GM21786 (cell line): ENCODE measurements around the gene DGAT2.
A peak's percentile ranks its signal among the peaks of the same experiment; 100 is the strongest.

Source experiments
- ATAC-seq: cut with Tn5 transposase; IDR thresholded peaks from one replicate; pipeline ENCODE4 v1.9.1; 2021; ENCODE audit not compliant: unreplicated experiment

Gene DGAT2

DNA sequence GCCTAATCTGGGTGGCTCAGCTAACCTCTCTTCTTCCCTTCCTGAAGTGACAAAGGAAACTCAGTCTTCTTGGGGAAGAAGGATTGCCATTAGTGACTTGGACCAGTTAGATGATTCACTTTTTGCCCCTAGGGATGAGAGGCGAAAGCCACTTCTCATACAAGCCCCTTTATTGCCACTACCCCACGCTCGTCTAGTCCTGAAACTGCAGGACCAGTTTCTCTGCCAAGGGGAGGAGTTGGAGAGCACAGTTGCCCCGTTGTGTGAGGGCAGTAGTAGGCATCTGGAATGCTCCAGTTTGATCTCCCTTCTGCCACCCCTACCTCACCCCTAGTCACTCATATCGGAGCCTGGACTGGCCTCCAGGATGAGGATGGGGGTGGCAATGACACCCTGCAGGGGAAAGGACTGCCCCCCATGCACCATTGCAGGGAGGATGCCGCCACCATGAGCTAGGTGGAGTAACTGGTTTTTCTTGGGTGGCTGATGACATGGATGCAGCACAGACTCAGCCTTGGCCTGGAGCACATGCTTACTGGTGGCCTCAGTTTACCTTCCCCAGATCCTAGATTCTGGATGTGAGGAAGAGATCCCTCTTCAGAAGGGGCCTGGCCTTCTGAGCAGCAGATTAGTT, 32.3 kb downstream of the DGAT2 start:
- ATAC-seq = no peak

DNA sequence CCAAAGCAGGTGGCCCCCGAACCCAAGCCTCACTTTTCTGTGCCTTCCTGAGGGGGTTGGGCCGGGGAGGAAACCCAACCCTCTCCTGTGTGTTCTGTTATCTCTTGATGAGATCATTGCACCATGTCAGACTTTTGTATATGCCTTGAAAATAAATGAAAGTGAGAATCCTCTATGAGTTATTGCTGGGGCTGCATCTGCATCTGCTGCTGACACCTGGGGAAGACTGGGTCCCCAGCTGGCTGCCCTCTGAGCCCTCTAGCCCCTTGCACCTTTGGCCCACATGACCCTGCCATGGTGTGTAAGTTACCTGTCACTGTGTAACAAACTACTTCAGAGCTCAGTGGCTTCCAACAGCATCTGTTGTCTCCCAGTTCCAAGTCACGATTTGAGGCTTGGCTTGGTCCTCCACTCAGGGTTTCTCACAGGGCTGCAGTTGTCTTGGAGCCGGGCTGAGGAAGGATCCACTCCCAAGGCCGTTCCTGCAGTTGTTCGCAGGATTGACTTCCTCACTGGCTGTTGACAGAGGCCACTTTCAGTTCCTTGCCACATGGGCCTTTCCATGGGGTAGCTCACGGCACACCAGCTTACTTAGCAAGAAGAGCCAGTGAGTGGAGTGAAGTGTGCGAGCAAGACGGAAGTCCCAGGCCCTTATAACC, 32.9 kb downstream of the DGAT2 start:
- ATAC-seq = no peak

DNA sequence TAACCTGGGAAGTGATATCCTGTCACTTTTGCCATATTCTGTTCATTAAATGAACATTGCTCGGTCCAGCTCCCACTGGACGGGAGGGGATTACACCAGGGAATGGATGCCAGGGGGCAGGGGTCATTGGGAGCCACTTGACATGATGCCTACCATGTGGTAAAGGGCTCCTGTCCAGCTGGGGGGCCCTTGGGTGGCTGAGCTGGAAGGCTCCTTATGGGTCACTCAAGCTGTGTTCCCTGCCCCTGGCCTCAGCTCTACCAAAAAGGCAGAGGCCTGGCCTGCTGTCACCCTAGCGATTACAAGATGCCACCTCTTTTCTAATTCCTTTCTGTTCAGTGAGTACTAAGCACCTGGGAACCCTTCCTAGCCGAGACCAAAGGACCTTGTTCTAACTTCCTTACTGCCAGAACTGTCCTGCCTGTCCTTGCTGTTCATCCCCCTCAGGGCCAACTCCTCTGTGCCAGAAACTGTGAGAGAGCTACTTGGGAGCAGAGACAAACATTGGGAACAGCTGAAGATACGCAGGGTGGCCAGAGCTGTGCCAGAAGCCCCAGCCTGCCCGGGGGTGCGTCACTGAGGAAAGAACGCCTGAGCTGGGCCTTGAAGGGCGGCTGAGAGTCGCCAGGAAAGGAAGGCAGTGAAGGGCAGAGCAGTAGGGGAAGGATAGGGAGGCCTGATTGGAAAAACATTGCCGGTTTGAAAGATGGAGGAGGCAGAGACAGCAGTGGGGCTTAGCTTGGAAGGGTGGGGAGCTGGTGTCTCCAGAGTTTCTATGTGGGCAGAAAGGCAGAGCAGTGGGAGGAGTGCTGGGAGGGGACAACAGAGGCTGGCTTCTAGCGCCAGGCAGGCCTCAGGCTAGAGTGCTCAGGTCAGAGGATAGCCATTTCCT, 33.7 kb downstream of the DGAT2 start:
- no peak for ATAC-seq

DNA sequence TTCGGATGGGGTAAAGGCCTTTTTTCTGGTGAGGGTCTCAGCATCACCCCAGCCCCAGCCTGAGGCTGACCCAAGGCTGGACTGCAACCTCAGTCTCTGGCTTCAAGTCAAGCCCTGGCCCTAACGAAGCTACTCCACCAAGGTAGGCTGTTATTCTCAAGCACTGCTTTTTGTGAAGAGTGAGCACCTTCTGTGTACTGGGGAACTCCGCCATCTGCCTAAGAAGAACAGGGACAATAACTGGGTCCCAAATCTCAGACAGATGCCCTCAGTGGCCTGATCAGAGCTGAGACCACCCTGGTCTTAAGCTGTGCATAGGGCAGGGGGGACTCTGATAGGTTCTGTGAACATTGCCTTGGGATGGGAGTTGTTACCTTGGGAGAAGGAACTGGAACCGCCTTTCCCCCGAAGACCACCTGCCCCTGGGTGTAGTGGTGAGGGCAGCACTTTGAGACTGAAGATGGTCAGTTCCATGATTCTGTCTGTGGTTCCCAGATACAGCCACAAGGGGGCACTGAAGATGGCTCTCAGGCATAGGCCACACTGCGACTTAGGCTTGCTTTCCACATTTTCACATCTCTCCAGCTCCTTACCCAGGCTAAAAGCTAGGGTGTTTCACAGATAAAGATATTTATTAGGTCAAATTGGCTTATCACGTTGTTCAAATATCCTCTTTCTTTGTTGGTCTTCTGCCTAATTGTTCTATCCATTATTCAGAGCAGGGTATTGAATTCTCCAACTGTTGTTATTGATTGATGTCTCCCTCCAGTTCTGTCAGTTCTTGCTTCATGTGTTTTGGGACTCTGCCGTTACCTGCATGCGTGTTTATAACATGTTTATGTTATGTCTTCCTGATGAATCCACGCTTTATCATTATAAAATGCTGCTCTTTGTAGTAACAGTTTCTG, 34.6 kb downstream of the DGAT2 start:
- ATAC-seq = peak; percentile 77

DNA sequence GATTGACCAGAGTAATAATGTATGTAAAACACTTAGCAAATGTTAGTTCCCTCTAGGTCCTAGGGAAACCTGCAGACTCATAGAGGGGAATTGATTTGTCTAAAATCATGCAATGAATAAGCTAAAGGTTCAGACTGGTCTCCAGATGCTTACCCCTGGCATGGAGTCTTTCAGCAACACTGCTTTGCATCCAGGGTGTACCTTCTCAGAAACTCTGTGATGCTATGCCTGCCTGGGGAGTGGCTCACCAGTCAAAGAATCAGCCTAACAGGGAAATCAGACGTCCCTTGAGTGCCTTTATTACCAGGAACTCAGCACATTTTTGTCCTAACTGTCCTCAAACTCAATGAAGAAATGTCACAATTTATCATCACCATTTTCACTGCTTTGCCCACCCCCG, 40.5 kb downstream of the DGAT2 start:
- ATAC-seq = no peak

DNA sequence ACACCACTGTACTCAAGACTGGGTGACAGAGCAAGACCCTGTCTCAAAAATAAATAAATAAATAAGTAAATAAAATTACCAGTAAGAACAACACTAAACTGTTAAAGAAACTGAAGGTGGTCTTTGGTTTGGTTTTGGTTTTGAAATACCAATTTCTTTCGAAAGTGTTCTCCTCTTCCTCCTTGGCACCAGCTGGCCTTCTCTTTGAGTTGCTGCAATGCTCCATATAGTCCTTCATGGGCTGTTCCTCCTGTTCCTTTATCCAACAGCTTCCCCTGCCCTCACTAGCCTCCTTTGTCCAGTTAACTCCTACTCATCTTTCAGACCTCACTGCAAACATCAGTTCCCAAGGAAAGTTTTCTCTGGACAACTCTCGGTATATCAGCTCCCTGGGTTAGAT, 41.4 kb downstream of the DGAT2 start:
- no peak for ATAC-seq

DNA sequence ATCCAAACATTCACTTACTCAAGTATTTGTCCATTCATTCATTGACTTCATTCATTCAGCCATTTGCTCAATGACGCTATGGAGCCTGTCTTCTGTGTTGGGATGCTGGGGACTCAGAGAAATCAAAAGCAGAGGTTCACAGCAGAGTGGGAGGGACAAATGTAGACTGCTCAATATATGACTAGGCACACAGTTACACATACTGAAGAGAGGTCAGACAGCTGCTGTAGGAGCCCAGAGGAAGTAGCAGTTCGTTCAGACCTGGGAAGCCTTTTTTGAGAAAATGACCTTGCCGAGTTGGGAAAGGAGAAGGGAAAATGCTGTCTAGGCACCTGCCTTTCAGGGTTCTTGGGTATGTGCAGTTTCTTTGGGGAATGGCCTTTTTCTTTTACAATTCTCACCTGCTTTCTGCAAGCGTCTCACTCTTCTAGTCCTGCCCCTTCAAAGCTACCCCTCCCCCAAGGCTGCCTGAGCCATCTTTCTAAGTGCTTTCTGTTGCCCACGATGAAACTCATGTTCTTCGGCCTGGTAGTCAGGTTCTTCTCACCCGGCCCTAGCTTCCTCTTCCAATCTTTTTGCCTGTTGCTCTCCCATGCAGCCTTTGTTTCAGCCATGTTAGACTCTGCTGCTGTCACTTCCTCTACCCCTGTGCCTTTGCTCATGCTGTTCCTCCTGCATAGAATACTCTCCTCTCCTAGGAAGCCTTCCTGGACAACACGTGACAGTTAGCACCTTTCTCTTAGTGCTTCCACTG, 42.2 kb downstream of the DGAT2 start:
- peak; percentile 24 for ATAC-seq

DNA sequence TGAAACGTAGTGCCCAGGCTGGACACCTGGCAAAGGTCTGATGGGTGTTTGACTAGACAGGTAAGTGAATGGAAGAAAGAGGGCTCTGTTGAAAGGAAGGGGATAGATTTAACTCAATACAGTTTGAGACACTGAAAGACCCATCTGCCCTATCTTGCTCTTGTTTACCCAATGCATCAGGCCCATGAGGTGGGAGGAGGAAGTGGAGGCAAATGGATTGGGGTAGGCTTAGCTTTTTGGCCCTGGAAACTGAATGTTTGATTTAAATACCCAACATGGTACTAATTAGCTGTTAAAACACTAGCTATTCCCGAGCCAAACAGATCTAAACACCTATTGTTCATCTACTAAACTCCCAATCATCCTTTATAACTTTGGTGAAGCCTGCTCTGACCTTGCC, 42.9 kb downstream of the DGAT2 start:
- ATAC-seq = no peak

DNA sequence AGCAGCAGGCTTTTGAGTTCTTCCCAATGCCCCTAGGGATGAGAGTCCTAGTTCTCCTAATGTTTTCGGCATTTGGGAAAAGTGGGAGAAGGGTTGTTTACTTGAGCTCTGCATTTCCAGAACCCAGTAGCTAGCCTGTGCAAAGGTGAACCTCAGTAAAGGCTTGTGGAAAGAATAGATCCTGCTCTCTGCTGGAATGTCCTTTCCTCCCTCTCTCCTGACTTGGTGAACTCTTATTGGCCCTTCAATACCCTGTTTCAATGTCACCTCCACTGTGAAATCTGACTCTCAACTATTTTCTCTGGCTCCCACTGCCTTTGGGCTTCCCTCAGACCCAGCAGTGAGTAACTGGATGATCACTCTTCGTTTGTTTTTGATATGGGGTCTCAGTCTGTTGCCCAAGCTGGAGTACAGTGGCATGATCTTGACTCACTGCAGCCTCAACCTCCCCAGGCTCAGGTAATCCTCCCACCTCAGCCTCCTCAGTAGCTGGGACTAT, 44.0 kb downstream of the DGAT2 start:
- no peak for ATAC-seq

DNA sequence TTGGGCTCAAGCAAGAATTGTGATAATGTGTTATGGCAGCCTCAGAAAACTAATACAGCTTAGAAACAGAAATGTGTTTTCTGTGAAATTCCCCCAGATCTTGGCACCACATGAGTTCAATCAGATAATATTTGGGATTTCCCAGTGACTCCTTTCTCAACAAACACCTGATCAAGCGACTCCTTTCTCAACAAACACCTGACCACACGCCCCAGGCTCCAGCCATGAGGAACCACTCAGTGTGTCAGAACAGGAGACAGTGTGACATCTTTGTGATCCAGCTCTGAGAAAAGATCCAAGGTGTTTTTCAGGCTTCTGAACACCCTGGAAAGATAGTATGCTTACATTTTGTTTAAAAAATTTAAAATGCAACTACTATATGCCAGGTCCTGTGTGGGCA, 44.5 kb downstream of the DGAT2 start:
- no peak for ATAC-seq

DNA sequence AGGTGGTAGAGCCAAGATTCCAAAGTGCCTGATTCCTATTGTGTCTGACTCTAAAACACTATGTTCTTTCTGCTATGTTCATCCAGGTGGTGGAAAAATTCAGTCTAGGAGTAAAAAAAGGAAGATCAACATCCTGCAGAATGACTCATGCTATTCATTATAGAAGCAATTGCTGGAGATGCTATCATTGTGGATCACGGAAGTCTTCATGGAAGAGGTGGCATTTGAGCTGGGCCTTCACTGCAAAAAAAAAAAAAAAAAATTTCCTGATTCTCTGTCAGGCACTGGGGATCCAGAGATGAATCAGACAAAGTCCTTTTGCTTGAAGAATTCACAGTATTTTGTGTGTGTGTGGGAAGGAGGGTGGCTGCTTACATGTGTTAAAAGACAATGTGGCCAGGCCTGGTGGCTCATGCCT, 45.1 kb downstream of the DGAT2 start:
- ATAC-seq = no peak

DNA sequence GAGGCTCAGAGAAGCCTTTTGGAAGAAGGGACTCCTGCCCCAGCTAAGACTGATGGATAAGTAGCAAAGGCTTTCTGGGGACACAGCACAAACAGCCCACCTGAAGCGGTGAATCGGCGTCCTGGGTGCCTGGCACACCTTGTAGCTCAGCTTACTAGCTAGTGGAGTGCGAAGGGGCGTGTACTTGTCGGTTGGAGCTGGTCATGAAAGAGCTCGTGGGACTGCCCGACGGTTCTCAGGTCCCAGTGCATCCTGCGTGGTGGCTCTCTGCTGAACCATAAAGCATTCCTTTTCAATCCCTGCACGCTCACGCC, 45.7 kb downstream of the DGAT2 start:
- peak; percentile 18 for ATAC-seq

DNA sequence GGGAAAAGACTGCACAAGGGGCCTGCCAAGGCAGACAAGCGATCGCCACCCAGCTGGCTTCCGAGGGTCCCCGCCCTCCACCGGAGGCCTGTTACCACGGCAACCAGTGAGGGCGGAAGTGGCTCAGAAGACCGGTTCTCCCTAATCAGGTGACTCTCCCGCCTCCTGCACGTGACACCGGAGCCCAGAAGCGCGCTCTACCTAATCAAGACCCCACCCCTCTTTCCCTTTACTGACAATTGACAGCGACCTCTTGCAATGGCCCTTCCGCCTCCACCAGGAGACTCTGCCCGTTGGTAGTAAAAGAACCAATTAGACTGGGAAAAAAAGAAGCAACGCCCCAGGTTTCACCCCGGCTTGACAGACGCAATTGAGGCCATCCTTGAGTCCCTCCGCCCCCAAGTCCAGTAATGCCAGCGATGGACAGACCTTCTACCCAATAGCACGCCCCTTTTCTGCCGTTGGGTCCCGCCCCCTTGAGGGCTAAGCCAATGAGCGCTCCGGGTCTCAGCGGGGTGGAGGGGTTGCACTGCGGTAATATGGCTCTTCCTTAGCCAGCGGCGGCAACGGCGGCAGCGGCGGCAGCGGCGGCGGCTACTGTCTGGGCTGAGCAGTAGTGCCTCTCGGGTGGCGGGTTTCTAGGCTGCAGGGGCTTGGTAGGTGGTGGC, 46.2 kb downstream of the DGAT2 start, which contains the start of gene UVRAG:
UVRAG (plus strand) TSS at position 534 of the 668 bp plus-strand sequence. CDS start 198 bp downstream, outside the sequence.
- peak; percentile 81 for ATAC-seq

DNA sequence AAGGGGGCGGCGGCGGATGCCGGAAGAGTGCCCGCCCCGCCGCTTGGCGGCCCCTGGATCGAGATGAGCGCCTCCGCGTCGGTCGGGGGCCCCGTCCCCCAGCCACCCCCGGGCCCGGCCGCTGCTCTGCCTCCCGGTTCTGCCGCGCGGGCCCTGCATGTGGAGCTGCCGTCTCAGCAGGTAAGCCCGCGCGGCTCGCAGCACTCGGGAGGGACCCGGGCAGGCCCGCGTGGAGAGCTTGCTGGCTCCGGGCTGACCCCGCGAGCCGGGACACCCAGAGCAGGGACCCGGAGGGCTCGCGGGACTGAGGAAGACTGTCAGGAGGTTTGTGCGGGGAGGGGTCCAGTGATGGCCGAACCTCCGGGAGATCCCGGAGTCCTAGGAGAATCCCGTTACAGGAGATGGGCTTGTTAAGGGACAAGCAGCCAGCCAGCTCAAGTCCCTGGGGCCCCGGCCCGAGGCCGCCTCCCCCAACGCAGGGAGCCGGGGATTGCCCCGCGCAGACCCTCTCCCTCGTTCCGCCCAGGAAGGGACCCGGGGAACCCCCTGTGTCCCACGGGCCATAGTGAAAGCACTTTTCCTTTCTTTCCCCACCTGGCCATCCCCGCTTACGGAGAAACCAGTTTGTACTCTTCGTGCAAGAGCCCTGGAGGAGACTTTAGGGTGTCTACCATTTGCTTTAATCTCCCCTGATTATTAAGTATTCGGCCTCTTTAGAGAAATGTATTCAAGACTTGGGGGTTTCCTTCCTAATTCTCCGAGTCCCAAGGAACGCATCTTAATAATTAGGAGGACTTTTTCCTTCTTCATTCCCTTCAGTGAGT, 47.0 kb downstream of the DGAT2 start:
- peak; percentile 3 for ATAC-seq

DNA sequence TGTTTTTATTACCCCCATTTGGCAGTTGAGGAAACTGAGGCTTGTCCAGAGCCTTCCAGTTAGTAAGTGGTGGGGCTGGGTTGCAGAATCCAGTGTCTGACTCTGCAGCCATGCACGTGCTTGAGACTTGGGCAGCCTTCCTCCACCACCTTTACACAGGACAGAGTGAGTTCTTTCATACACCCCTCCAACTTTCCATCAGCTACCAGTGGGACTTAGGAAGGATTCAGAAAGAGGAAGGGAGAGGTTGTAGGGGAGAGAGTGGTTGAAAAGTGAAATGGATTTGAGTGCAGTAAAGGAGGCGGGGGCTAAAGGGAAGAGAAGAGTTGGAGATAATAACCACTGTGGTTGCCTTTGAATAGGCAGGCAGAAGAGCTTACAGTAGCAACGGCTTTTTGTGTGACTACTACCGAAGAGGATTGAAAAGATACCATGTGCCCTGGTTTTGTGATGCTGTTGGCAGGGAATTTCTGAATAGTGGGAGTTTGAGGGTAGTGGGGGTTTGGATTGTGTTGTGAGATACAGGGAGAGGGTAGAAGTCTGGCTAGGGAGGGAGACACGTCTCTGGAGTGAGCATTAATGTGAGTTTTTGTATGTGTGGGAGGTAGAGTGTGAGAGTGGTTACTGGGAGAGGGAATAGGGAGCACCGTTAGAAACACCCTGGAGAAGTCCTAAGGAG, 48.1 kb downstream of the DGAT2 start:
- ATAC-seq = no peak

DNA sequence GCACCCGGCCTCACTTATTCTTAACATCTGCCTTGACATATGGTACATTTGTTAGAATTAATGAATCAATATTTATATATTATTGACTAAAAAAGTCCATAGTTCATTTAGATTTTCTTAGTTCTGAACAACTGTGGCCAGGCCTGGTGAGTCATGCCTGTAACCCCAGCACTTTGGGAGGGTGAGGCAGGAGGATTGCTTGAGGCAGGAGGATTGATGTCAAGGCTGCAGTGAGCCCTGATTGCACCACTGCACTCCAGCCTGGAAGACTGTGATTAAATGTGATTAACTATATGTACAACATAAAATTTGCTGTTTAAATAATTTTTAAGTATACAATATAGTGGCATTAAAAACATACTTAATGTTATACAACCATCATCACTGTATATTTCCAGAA, 52.1 kb downstream of the DGAT2 start:
- no peak for ATAC-seq

DNA sequence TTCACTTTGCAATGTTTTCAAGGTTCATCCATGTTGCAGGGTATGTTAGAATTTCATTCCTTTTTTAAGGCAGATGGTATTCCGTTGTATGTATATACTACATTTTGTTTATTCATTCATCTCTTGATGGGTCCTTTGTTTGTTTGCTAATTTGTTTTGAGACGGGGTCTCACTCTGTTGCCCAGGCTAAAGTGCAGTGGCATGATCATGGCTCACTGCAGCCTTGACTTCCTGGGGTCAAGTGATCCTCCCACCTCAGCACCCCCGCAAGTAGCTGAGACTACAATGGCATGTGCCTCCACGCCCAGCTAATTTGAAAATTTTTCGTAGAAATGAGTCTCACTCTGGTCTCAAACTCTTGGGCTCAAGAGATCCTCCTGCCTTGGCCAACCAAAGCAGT, 52.6 kb downstream of the DGAT2 start:
- no peak for ATAC-seq

DNA sequence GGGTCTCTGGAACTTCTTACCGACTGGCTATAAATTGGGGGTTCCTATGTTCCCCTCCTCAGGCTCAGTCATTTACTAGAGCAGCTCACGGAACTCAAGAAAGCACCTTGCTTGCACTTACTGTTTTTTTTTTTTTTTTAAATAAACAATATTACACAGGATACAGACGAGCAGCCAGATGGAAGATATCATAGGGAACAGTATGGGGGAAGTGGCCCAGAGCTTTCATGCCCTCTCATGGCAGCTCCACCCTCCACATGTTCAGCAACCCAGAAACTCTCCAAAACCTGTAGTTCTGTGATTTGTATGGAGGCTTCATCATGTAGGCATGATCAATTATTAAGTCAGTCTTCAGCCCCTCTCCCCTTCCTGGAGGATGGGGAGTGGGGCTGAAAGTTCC, 54.0 kb downstream of the DGAT2 start:
- ATAC-seq = no peak
